HepG2 (cell line): ENCODE measurements around the gene PIGR. TPM values are rescaled to one million over a fixed set of nuclear protein-coding genes. Genes with fewer than 3 reads are reported as not detected.

Experiments used
- AHDC1 ChIP-seq: sonication (generic); formaldehyde crosslinking; IDR thresholded peaks from 2 replicates; pipeline ENCODE4 v1.5.1; 2020; ENCODE audit warnings: mild to moderate bottlenecking, missing genetic modification reagents, borderline replicate concordance
- CEBPB ChIP-seq: IDR thresholded peaks from 2 replicates; pipeline ENCODE4 v1.6.1; 2011; ENCODE audit warnings: low read depth, low read length, improper control_type of control experiment, borderline replicate concordance
- FOXJ3 ChIP-seq: sonication (generic); formaldehyde crosslinking; IDR thresholded peaks from 2 replicates; pipeline ENCODE4 v1.4.0; 2020; ENCODE audit warnings: missing genetic modification reagents, mild to moderate bottlenecking, borderline replicate concordance
- GABPA ChIP-seq, 2 experiments: IDR thresholded peaks; 2 replicates each; pipeline ENCODE4 v1.6.1; 2011 to 2016; ENCODE audit warnings: low read depth in 2 of 2, low read length in 1 of 2, missing biosample characterization in 1 of 2, missing genetic modification characterization in 1 of 2
- KLF9 ChIP-seq: IDR thresholded peaks from 2 replicates; pipeline ENCODE4 v1.6.1; 2016; ENCODE audit warnings: low read depth
- NFYC ChIP-seq: IDR thresholded peaks from 2 replicates; pipeline ENCODE4 v1.6.1; 2016; ENCODE audit warnings: missing genetic modification reagents, missing compliant biosample characterization
- NR2F2 ChIP-seq: IDR thresholded peaks from 2 replicates; pipeline ENCODE4 v1.6.1; 2012; ENCODE audit warnings: low read depth, inconsistent platforms, borderline replicate concordance
- NR3C1 ChIP-seq: sonication (generic); formaldehyde crosslinking; IDR thresholded peaks from 2 replicates; pipeline ENCODE4 v1.4.0; 2020; ENCODE audit warnings: missing genetic modification reagents
- RAD21 ChIP-seq: fragments of 450-650 bp; formaldehyde crosslinking; IDR thresholded peaks from 2 replicates; pipeline ENCODE4 v1.5.0; 2020; ENCODE audit warnings: mild to moderate bottlenecking
- SPEN ChIP-seq: sonication (generic); formaldehyde crosslinking; IDR thresholded peaks from 2 replicates; pipeline ENCODE4 v1.5.1; 2020; ENCODE audit warnings: low read depth, mild to moderate bottlenecking, missing genetic modification reagents
- ZBTB21 ChIP-seq: sonication (generic); formaldehyde crosslinking; IDR thresholded peaks from 2 replicates; pipeline ENCODE4 v1.4.0; 2020; ENCODE audit warnings: missing genetic modification reagents
- ZBTB7A ChIP-seq: sonication (generic); formaldehyde crosslinking; IDR thresholded peaks from 2 replicates; pipeline ENCODE4 v1.8.0; 2022; ENCODE audit warnings: mild to moderate bottlenecking, missing genetic modification reagents
- ZHX1 ChIP-seq: sonication (generic); formaldehyde crosslinking; IDR thresholded peaks from 2 replicates; pipeline ENCODE4 v1.8.1; 2022; ENCODE audit warnings: low read depth, mild to moderate bottlenecking, missing genetic modification reagents
- ZNF138 ChIP-seq: sonication (generic); formaldehyde crosslinking; IDR thresholded peaks from 2 replicates; pipeline ENCODE4 v1.5.0; 2020; ENCODE audit warnings: mild to moderate bottlenecking, low read depth, missing genetic modification reagents
- ZNF20 ChIP-seq: sonication (generic); formaldehyde crosslinking; IDR thresholded peaks from 2 replicates; pipeline ENCODE4 v1.4.0; 2020; ENCODE audit warnings: mild to moderate bottlenecking, moderate library complexity, missing genetic modification reagents
- ZNF451 ChIP-seq: sonication (generic); formaldehyde crosslinking; IDR thresholded peaks from 2 replicates; pipeline ENCODE4 v1.5.0; 2020; ENCODE audit warnings: mild to moderate bottlenecking, missing genetic modification reagents
- ZNF543 ChIP-seq: sonication (generic); formaldehyde crosslinking; IDR thresholded peaks from 2 replicates; pipeline ENCODE4 v1.4.0; 2020; ENCODE audit warnings: mild to moderate bottlenecking, missing genetic modification reagents
- ZNF687 ChIP-seq: sonication (generic); formaldehyde crosslinking; IDR thresholded peaks from 2 replicates; pipeline ENCODE4 v1.5.1; 2020; ENCODE audit warnings: mild to moderate bottlenecking, missing genetic modification reagents, moderate library complexity
- polyA plus RNA-seq, 8 experiments: library from polyadenylated mRNA; depleted of rRNA in 3 of 8; stranded (reverse) in 7 of 8; unstranded in 1 of 8; fragments of >200 nt; fragmentation: Illumina TruSeq in 4 of 8; extraction: Trizol in 4 of 8; gene quantifications; 2 replicates each; pipeline versions ENCODE4 v1.2.1 to v1.2.3, GENCODE V29; 2011 to 2016; ENCODE audit warnings: low read depth in 4 of 8, missing spikeins in 1 of 8, mixed read lengths in 1 of 8; ENCODE audit not compliant: insufficient read depth in 1 of 8
- total RNA-seq, 5 experiments: library from RNA; depleted of rRNA; stranded (reverse); fragments of >200 nt; fragmentation: Illumina TruSeq; extraction: Trizol; gene quantifications; 2 replicates each; pipeline ENCODE4 v1.2.3, GENCODE V29; 2016; ENCODE audit warnings: low read depth in 1 of 5

The PIGR gene
- total and polyA plus RNA-seq, 2 of the 13 experiments (the other 11 are each of a cell fraction or from before 2014, with no cell fraction given): not detected

GRCh38 chr1:206935491-206936067 lies 10.7 kb downstream of the PIGR start (continued):
- TF ChIP-seq ZNF687 (peak; percentile 47), CEBPB (no peak), NFYC (CRISPR knock-in tag) (no peak), ZNF543 (CRISPR knock-in tag) (no peak), RAD21 (CRISPR knock-in tag) (peak; percentile 93), NR2F2 (no peak), ZNF138 (CRISPR knock-in tag) (no peak), AHDC1 (CRISPR knock-in tag) (no peak), ZBTB7A (no peak), ZBTB21 (CRISPR knock-in tag) (no peak), ZHX1 (CRISPR knock-in tag) (no peak), FOXJ3 (CRISPR knock-in tag) (no peak), ZNF451 (no peak), GABPA (IDR thresholded peaks at IDR 0.05; ENCODE audit: low read depth, low read length) (no peak), GABPA (CRISPR knock-in tag; IDR thresholded peaks at IDR 0.05; ENCODE audit: low read depth) (no peak), KLF9 (CRISPR knock-in tag) (no peak), NR3C1 (no peak), SPEN (peak; percentile 33; the same call in 1 of the 2 replicates), ZNF20 (CRISPR knock-in tag) (no peak)
